ENCODE measurements around the gene COL6A1.

Gene COL6A1

DNA sequence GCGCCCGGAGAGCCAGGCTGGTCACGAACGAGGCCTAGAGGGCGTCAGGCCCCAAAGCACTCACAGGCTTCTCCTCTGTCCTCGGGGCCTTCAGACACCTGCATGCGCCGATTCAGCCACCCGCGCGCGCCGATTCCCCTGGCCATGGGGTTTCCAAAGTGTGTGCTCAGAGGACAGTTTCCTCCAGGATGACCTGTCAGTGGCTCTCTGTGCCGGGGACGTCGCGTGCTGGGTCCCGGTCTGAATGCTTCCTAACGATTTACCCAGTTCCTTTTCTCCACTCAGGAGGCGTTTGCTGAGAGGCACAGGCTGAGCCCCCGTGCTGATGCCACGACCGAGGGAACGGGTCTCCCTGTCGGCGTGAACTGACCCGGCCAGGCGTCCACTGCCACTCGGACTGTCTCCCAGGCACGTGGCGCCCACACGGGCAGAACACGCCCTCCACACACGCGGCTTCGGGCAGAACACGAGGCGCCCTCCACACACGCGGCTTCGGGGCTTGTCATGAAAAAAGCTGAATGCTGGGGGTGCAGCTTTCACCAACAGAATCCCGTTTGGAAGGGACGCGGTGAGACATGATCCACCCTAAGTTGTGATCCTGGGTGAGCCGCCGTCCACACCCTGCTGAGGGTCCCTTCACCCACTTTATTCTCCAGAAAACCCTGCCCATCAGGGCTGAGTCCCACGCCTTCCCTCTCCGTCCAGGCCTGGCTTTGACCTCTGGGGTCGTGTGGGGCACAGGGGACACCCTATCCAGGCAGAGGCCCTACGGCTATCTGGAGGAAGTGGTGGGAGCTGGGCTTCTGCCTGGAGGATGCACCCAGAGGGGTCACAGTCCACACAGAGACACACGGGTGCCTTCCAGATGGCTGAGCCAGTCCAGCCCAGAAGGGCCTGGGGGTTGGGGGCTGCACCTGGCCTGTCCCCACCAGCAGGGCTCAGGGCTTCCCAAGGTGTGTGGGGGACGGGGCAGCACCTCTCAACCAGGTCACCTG is 56.1 kb downstream of the COL6A1 start:
- H3K9ac ChIP-seq, result no peak overlapping the region

DNA sequence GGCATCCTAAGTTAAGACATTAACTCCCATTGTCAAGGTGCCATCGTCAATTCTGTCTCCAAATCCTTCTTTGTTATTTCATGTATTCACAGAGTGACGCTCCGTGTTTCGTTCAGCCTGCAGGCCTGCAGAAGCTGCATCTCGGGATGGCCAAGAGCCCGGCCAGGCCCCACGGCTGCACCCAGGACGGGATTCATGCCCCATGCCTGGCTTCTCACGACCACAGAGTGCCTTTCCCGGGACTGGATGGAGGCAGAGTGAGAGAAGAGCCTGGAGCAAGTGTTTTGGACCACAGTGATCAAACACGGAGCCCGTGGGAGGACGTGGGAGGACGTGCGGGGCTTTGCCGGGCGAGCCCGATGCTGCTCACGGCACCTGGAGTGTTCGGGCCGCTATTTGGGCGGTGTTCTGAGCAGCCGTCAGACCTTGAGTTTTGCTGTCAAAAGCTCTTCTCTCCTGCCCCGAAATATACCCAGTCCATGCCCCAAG is 56.8 kb downstream of the COL6A1 start:
- H3K27ac ChIP-seq, result no peak overlapping the region
- H3K36me3 ChIP-seq (ENCODE audit: insufficient read depth), result no peaks in the 10 kb centered on the region
- H3K4me2 ChIP-seq, result no peak overlapping the region
- H3K4me3 ChIP-seq (IDR thresholded peaks at IDR 0.05; ENCODE audit: insufficient read depth, low read depth, low read length), result no peak overlapping the region
- peaks cover 64% of the 10 kb centered on the region for H3K27me3 ChIP-seq (ENCODE audit: insufficient read depth, low read depth)
- H4K20me1 ChIP-seq (ENCODE audit: insufficient read depth), result no peaks in the 10 kb centered on the region
- no peaks in the 10 kb centered on the region for H3K79me2 ChIP-seq (ENCODE audit: insufficient read depth, low read depth)
- no peaks in the 10 kb centered on the region for H3K4me1 ChIP-seq (ENCODE audit: low read depth, poor library complexity, severe bottlenecking)
- TF ChIP-seq, protein P1, sequence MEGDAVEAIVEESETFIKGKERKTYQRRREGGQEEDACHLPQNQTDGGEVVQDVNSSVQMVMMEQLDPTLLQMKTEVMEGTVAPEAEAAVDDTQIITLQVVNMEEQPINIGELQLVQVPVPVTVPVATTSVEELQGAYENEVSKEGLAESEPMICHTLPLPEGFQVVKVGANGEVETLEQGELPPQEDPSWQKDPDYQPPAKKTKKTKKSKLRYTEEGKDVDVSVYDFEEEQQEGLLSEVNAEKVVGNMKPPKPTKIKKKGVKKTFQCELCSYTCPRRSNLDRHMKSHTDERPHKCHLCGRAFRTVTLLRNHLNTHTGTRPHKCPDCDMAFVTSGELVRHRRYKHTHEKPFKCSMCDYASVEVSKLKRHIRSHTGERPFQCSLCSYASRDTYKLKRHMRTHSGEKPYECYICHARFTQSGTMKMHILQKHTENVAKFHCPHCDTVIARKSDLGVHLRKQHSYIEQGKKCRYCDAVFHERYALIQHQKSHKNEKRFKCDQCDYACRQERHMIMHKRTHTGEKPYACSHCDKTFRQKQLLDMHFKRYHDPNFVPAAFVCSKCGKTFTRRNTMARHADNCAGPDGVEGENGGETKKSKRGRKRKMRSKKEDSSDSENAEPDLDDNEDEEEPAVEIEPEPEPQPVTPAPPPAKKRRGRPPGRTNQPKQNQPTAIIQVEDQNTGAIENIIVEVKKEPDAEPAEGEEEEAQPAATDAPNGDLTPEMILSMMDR (conservative IDR thresholded peaks at IDR 0.05; ENCODE audit: low read depth, low read length), result no peak
- no peak overlapping the region for H2AFZ ChIP-seq (ENCODE audit: low read depth)
- no peak overlapping the region for H3K9ac ChIP-seq

More for the DNA sequence above, 56.1 kb downstream of the COL6A1 start:
- TF ChIP-seq, protein P1 (conservative IDR thresholded peaks at IDR 0.05; ENCODE audit: low read depth, low read length), result no peak
- H3K79me2 ChIP-seq (ENCODE audit: insufficient read depth, low read depth), result no peaks in the 10 kb centered on the region
- no peaks in the 10 kb centered on the region for H3K36me3 ChIP-seq (ENCODE audit: insufficient read depth)
- H3K27ac ChIP-seq, result no peak overlapping the region
- no peaks in the 10 kb centered on the region for H4K20me1 ChIP-seq (ENCODE audit: insufficient read depth)
- H3K4me1 ChIP-seq (ENCODE audit: low read depth, poor library complexity, severe bottlenecking), result no peaks in the 10 kb centered on the region
- H3K4me3 ChIP-seq (IDR thresholded peaks at IDR 0.05; ENCODE audit: insufficient read depth, low read depth, low read length), result no peak overlapping the region
- no peak overlapping the region for H3K4me2 ChIP-seq
- H3K27me3 ChIP-seq (ENCODE audit: insufficient read depth, low read depth), result peaks cover 61% of the 10 kb centered on the region
- H2AFZ ChIP-seq (ENCODE audit: low read depth), result no peak overlapping the region

DNA sequence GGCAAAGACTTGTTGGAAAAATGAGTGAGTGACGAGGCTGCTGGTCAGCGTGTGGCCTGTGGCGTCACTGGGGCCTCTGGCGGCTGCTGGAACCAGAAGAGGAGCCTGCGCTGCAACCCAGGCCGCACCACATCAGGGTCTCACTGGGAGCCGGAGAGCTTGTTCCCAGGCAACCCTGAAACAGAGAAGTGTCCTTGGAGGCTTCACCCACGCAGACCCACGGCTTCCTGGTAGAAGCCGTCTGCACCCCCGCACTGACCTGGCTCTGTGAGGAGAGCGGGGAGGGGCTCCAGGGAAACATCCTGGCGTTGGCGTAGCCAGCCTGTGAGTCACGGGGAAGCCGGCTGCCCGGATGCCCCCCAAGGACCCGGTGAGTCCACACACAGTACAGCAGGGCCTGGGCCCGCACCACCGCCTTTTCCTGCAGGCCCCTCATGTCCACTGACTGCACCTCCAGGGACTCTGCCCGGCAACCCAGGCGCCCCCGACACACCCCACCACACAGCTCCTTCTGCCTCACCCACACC is 57.4 kb downstream of the COL6A1 start:
- Histone ChIP-seq H4K20me1 (ENCODE audit: insufficient read depth) (no peaks in the 10 kb centered on the region), H3K27ac (no peak overlapping the region), H3K9ac (no peak overlapping the region), H3K4me2 (no peak overlapping the region), H3K4me3 (IDR thresholded peaks at IDR 0.05; ENCODE audit: insufficient read depth, low read depth, low read length) (no peak overlapping the region), H3K27me3 (ENCODE audit: insufficient read depth, low read depth) (peaks cover 68% of the 10 kb centered on the region), H3K79me2 (ENCODE audit: insufficient read depth, low read depth) (no peaks in the 10 kb centered on the region), H3K36me3 (ENCODE audit: insufficient read depth) (no peaks in the 10 kb centered on the region), H3K4me1 (ENCODE audit: low read depth, poor library complexity, severe bottlenecking) (no peaks in the 10 kb centered on the region), H2AFZ (ENCODE audit: low read depth) (no peak overlapping the region)
- TF ChIP-seq, protein P1 (conservative IDR thresholded peaks at IDR 0.05; ENCODE audit: low read depth, low read length), result no peak

DNA sequence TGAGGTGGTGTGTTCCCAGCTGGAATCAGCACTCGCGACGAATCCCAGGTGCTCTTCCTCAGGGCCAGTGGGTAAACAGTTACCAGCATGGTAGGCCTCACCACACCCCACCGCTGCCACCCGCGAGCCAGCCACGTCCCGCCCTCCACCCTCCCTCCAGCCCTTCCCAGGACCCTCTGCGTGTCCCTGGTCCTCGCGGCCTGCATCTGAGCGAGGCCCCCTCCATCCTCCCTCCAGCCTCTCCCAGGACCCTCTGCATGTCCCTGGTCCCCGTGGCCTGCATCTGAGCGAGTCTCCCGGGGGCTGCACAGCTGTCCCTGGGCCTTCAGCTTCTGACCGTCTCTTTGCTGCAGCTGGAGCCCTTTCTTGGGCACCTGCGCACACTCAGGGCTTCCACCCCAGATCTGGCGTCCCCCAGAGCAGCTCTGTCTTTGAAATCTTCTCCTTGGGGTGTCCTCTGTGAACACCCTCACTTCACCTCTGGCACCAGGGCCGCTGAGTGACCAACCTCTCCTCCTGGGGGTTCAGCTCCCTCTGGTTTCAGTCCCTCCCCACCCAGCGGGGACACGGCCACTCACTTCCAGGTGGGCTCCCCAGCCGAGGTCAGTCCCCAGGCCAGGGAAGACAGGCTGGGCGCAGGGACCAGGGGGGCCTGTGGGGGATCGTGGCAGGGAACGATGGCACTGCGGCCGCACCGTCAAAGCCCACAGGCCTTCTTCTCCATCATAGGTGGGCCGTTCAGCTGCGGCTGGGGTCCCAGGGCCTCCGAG is 58.5 kb downstream of the COL6A1 start:
- Histone ChIP-seq H3K27me3 (ENCODE audit: insufficient read depth, low read depth) (peaks cover 79% of the 10 kb centered on the region), H3K4me3 (IDR thresholded peaks at IDR 0.05; ENCODE audit: insufficient read depth, low read depth, low read length) (no peak overlapping the region), H3K36me3 (ENCODE audit: insufficient read depth) (no peaks in the 10 kb centered on the region), H3K4me2 (no peak overlapping the region), H3K4me1 (ENCODE audit: low read depth, poor library complexity, severe bottlenecking) (no peaks in the 10 kb centered on the region), H4K20me1 (ENCODE audit: insufficient read depth) (no peaks in the 10 kb centered on the region), H2AFZ (ENCODE audit: low read depth) (no peak overlapping the region), H3K9ac (no peak overlapping the region), H3K79me2 (ENCODE audit: insufficient read depth, low read depth) (no peaks in the 10 kb centered on the region), H3K27ac (no peak overlapping the region)
- TF ChIP-seq, protein P1 (conservative IDR thresholded peaks at IDR 0.05; ENCODE audit: low read depth, low read length), result no peak

All from KMS-11 (cell line).